Measurements from ENCODE around the gene SPEF2.

- TF ChIP-seq POLR2A (IDR thresholded peaks at IDR 0.05), result no peak
- TF ChIP-seq, protein P1, sequence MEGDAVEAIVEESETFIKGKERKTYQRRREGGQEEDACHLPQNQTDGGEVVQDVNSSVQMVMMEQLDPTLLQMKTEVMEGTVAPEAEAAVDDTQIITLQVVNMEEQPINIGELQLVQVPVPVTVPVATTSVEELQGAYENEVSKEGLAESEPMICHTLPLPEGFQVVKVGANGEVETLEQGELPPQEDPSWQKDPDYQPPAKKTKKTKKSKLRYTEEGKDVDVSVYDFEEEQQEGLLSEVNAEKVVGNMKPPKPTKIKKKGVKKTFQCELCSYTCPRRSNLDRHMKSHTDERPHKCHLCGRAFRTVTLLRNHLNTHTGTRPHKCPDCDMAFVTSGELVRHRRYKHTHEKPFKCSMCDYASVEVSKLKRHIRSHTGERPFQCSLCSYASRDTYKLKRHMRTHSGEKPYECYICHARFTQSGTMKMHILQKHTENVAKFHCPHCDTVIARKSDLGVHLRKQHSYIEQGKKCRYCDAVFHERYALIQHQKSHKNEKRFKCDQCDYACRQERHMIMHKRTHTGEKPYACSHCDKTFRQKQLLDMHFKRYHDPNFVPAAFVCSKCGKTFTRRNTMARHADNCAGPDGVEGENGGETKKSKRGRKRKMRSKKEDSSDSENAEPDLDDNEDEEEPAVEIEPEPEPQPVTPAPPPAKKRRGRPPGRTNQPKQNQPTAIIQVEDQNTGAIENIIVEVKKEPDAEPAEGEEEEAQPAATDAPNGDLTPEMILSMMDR (IDR thresholded peaks at IDR 0.05), result no peak
These were observed 203.8 kb downstream of the SPEF2 start for GRCh38 chr5:35821513-35821912.
